GM21360 (cell line): Measurements from ENCODE around the gene INCA1.

Experiments
- ATAC-seq: cut with Tn5 transposase; IDR thresholded peaks from one replicate; pipeline ENCODE4 v1.9.1; 2021; ENCODE audit warnings: mild to moderate bottlenecking, moderate library complexity; ENCODE audit not compliant: unreplicated experiment

Gene INCA1

DNA sequence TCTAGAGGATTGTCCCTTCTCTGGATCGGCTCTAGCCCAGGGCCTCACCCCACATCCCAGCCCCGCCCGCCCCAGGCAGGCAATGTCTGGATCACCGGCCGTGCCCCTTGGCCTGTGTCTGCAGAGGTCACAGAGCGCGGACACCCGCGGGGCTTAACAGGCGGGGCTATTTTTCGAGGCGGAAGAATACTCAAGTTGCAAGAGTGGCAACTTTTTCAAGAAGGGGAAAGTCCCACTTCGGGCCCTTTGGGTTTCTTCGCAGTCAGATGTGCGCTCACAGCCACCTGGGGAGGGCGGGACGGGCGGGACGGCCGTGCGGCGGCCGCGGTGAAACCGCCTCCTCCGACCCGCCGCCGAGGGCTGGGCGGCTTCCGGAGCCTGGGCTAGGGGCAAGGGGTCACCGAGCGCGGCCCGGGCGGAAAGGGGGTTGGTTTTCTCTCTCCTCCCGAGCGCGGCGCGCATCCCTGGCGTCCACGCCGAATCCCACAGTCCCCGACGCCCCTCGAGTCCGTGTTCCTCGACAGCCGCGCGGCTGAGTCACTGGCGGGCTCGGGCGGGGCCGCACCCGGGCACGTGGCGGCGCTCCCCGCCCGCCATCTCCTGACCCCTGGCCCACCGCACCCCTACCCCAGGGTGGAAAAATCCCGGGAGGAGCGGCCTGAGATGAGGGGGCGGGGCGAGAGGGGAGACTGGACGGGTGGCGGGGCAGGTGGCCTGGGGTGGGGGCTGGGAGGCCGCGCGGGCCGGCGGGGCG lies 47.8 kb downstream of the INCA1 start:
- peak; percentile 19 for ATAC-seq

GRCh38 chr17:4948931-4949320 lies 48.4 kb downstream of the INCA1 start:
- peak; percentile 31 for ATAC-seq

- no peak for ATAC-seq
Measured at GRCh38 chr17:4948166-4948930, 49.0 kb downstream of the INCA1 start, which contains the start of gene PFN1. Gene PFN1 (minus strand): TSS chr17:4948530. CDS start chr17:4948394, 136 bp downstream.

DNA sequence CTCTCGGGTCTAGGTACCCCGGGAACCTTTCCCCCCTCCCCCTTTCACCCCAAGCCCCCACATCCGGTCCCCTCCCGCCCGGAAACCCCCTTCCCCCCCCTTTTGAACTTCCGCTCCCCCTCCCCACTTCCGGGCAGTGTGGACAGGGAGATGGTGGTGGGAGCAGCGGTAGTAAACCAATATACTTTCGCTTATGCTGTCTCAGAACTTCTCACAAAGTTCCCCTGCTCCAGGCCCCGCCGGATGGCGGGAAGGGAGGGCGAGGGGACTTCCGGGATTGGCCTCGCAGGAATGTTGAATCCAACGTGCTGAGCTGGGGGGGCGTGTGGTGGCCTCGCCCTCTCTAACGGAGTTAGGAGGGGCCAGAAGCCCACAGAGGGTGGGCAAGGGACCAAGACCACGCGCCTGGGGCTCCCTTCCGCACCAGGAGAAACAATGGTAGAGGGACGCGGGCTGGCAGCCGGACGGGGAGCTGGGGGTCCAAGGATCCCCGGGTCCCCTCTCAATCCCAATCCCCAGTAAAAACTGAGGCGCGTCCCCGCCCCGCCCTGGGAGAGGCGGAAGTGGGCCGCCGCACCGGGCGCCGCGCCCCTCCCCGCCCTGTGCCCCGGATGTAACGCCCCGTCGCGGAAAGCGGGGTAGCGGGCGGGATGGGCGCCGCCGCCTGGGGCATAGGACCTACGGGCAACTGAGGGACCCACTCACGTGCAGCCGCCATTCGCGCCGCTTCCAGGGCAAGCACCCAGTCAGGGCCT lies 49.7 kb downstream of the INCA1 start:
- ATAC-seq: no peak

DNA sequence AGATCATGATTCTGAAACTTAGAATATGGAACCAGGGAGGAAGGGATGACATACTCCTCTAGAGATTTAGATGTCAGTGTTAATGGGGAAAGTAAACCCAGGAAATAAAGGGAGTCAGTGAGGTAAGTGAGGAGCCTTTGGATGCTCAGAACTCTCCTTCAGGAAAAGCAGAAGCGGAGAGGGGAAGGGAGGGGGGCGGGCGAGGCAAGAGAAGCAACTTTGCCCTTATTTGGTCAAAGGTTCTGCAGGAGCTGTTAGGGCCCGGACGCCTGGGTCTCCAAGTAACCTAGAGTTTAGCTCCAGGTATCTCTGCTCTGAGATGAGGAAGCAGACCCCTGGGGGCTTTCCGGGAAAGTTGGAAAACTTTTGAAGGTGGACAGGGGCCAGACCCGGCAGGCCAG lies 50.3 kb downstream of the INCA1 start:
- no peak for ATAC-seq

DNA sequence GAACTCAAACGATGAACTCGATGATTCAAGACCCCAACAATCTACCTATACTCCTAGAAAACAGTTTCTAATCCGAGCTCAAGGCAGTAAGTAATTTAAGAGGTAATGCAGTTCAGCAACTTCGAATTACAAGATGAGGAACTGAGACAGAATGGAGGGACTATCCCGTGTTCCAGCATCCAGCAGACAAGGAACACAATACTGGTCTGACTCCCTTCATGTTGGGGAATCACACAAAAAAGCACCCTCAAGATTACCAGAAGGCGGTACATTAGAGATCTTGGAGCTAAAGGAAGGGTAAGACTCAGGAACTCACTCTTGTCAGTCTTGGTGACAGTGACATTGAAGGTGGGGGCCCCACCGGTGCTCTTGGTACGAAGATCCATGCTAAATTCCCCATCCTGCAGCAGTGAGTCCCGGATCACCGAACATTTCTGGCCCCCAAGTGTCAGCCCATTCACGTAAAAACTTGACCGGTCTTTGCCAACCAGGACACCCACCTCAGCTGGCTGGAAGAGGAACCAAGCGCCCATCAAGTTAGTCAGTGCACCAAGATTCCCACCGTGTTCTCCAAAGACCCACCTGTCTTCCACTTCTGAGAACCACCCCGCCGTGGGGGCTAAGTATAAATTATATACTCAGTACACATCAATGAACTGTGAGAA lies 50.9 kb downstream of the INCA1 start:
- no peak for ATAC-seq

- no peak for ATAC-seq
Measured at GRCh38 chr17:4945944-4946280, 51.4 kb downstream of the INCA1 start.

DNA sequence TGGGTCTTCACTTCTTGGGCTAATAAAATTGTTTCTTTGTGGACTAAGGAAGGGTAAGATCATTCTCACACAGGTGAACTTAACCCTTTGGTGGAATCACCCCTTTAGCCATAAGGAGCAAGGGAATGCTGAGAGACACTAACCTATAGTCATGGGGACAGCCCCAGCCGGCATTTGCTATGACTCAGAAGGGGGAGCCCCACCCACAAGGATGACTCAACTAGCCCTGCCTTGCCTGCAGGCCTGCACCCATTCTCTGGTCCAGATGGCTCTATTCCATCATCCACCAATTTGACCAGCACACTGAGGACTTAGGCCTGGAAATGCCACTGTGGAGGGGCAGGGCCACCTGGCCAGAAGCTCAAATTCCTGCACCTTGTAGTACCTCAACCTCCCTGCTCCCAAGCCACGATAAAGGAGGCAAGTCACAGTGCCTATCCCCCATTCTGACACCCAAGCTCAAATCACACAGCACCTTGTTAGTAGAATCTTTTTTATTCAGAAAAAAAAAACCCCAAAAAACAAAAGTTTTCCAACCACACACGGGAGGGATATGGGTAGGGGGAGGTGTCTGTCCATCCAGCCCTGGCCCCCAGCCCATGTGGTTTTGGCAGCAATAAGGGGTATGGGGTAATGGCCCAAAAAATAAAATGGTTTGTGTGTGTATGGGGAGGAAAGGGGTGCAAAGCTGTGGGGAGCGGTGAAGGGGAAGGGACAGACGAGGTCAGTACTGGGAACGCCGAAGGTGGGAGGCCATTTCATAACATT lies 52.0 kb downstream of the INCA1 start:
- no peak for ATAC-seq

DNA sequence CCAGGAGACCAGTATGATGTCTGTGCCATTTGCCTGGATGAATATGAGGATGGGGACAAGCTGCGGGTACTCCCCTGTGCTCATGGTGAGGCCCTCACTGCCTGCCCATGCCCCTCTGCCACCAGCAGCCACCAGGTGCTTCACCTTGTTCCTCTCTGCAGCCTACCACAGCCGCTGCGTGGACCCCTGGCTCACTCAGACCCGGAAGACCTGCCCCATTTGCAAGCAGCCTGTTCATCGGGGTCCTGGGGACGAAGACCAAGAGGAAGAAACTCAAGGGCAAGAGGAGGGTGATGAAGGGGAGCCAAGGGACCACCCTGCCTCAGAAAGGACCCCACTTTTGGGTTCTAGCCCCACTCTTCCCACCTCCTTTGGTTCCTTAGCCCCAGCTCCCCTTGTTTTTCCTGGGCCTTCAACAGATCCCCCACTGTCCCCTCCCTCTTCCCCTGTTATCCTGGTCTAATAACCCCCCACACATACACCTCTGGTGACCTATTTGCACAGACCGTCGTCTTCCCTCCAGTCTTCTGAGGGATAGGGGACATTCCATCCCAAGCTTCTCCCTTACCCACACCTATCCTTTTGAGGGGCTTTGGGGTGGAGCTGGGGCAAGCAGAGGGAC lies 52.7 kb downstream of the INCA1 start:
- no peak for ATAC-seq

DNA sequence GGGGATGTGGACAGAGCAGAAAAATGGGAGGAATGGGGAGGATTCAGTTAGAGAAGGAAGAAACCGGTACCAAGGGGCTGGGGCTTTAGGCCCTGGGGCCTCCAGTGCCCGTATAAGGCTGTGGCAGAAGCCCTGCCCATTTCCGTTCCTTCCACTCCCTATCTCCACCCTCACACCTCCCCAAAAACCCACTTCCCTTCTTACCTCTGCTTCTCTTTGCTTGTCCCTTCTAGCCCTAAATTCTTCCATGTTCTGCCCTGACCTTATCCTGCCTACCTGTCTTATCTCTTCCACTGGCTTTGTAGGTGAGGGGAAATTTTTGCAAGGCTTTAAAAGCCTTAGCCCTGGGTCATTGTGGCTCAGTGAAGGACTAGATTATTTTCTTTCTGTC lies 53.2 kb downstream of the INCA1 start:
- ATAC-seq: no peak

GRCh38 chr17:4942760-4943508 lies 54.4 kb downstream of the INCA1 start:
- no peak for ATAC-seq

DNA sequence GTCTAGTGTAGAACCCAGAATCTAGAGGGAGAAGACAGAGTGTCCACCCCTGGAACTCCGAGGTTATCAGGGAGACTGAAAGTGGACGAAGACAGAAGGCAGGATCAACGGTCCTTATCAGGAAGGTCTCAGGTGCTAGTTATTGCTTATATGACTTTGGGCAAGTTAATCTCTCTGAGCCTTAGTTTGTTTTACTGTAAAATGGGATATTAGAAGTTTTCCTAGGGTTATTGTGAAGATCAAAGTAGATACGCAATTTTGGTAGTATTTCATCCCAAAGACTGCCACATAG lies 56.1 kb downstream of the INCA1 start:
- no peak for ATAC-seq

- ATAC-seq: no peak
Measured at GRCh38 chr17:4940555-4941318, 56.6 kb downstream of the INCA1 start.

DNA sequence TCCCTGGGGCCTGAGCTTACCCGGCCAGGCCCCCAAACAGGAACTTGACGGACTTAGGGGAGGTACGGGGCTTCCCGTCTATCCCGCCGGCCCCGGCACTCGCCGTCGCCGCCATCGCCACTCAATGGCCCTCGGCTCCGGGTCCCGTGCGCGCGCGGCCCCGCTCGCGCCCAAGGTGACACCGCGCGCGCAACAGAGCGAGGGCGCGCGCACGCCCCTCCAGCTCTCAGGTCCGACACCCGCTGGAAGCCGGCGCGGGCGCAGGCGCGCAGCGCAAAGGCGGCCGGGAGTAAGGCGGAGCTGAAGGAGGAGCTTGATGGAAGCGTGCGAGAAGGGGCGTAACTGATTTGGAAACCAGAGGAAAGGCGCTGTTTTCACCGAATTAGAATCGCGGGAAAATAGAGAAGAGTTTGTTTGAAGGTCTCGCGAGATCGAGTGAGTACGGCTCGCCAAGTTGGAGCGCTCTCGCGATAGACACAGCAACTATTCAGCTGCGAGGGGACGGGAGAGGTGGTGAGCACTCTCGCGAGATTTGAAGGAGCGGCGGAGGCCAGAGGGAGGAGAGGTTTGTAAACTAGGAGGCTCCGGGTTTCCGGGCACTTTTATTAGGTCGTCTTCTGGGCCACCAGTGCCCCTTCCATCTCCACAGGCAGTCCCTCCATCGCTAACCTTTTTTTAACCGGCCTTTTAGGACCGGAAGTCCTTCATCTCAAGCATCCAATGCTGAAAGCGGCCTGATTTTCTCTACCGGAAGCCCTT lies 57.3 kb downstream of the INCA1 start, which contains the start of the genes RNF167 and SLC25A11:
TSS of gene RNF167 (plus strand) at position 473 of the 759 bp plus-strand sequence. CDS start 642 bp downstream, outside the sequence.
TSS of gene SLC25A11 (minus strand) at position 251 of the 759 bp plus-strand sequence. CDS start at position 115, 136 bp downstream.
- ATAC-seq: peak; percentile 72

DNA sequence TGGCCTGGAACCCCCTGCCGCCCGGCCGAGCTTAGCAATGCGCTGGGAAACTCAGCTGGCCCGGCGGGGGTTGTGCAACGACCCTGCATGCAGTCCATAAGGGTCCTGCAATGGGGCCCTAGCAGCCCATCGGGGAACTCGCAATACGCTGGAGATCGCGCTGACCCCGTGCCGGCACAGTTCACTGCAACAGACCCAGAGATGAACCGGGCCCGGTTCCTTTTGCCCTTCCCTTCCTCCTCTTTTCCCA lies 57.9 kb downstream of the INCA1 start:
- peak; percentile 2 for ATAC-seq

GRCh38 chr17:4938688-4939545 lies 58.4 kb downstream of the INCA1 start:
- no peak for ATAC-seq
